Vagina (tissue), 2 donors: ENCODE results near the gene ENTREP1.

Experiments used
- POLR2A ChIP-seq, 2 donors: fragments of 450-650 bp; IDR thresholded peaks; one replicate each; pipeline ENCODE4 v1.6.1; 2017; ENCODE audit warnings: antibody characterized with exemption in 2 of 2, mild to moderate bottlenecking in 2 of 2, moderate library complexity in 2 of 2
- TF ChIP-seq, protein P1 (sequence below), 3 experiments: fragments of 450-650 bp in 2 of 3; fragments of 200-600 bp in 1 of 3; sonication (generic) in 1 of 3; IDR thresholded peaks; one replicate each; pipeline ENCODE4 v1.5.1; 2017 to 2019; ENCODE audit warnings: antibody characterized with exemption in 3 of 3, mild to moderate bottlenecking in 2 of 3, moderate library complexity in 2 of 3

DNA sequence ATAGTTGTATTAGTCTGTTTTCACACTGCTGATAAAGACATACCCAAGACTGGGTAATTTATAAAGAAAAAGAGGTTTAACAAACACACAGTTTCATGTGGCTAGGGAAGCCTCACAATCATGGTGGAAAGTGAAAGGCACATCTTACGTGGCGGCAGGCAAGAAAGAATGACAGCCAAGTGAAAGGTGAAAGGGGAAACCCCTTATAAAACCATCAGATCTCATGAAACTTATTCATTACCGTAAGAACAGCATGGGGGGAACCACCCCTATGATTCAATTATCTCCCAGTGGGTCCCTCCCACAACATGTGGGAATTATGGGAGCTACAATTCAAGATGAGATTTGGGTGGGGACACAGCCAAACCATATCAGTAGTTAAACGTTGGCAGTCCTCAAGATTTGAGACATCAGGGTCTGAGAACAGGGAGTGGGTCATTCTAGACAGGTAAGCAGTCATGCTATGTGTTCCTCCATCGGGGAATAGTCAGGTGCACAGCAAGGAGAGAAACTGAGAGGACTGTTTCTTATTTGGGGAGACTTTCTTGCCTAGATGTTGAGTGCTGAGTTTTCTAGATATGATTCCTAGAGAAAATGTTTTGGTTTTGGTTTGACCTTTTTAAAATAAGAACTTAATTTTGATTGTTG, 45.8 kb upstream of the ENTREP1 start:
- TF ChIP-seq POLR2A (IDR thresholded peaks at IDR 0.05) = no peak
- TF ChIP-seq, protein P1, sequence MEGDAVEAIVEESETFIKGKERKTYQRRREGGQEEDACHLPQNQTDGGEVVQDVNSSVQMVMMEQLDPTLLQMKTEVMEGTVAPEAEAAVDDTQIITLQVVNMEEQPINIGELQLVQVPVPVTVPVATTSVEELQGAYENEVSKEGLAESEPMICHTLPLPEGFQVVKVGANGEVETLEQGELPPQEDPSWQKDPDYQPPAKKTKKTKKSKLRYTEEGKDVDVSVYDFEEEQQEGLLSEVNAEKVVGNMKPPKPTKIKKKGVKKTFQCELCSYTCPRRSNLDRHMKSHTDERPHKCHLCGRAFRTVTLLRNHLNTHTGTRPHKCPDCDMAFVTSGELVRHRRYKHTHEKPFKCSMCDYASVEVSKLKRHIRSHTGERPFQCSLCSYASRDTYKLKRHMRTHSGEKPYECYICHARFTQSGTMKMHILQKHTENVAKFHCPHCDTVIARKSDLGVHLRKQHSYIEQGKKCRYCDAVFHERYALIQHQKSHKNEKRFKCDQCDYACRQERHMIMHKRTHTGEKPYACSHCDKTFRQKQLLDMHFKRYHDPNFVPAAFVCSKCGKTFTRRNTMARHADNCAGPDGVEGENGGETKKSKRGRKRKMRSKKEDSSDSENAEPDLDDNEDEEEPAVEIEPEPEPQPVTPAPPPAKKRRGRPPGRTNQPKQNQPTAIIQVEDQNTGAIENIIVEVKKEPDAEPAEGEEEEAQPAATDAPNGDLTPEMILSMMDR (IDR thresholded peaks at IDR 0.05) = no peak
